CD4-positive, alpha-beta T cell treated with Interleukin-4 for 4 hours (primary cell): ENCODE measurements around the gene NAIF1.
A peak's percentile ranks its signal among the peaks of the same experiment; 100 is the strongest.
"Not testable (repeated sequence)": the region's sequence is repeated elsewhere in the genome, so short reads cannot be mapped to it uniquely, and the experiment has no call there.

Experiments
- DNase-seq: peaks from one replicate; pipeline ENCODE4 v3.0.0-alpha.2; 2020

The NAIF1 gene, protein sequence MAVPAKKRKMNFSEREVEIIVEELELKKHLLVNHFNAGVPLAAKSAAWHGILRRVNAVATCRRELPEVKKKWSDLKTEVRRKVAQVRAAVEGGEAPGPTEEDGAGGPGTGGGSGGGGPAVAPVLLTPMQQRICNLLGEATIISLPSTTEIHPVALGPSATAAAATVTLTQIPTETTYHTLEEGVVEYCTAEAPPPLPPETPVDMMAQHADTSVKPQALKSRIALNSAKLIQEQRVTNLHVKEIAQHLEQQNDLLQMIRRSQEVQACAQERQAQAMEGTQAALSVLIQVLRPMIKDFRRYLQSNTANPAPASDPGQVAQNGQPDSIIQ

DNA sequence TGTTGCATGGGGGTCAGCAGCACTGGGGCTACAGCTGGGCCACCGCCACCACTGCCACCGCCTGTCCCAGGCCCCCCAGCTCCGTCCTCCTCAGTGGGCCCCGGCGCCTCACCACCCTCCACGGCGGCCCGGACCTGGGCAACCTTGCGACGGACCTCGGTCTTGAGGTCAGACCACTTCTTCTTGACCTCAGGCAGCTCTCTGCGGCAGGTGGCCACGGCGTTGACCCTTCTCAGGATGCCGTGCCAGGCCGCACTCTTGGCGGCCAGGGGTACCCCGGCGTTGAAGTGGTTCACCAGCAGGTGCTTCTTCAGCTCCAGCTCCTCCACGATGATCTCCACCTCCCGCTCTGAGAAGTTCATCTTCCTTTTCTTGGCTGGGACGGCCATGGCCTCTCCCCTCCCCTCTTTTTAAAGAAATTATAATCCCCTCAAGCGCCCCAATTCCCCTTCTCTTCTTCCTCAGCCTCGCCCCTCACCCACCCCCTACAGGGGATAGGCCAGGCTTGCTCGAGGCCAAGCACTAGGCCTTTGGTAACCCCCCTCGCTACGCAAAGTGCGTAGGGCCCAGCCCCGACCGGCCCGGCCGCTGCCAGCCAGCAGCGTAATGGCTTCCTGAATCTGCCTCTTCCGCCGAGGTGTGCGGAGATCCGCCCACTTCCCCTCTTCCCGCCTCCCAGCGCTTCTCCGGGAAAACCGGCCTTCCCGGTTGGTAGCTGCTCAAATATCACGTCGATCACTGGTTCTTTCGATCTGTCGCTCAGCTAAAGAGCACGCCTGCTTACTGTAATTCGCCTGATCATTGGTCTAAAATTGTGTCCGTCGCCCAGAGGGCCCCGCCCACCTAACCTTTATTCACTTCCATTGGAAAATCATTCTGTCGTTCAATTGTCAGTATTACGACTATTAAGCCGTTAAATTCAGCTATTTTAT, at the start of gene NAIF1:
Gene NAIF1 (minus strand): TSS at position 608 of the 932 bp plus-strand sequence. CDS start 219 bp downstream, at position 389.
- DNase-seq = peak; percentile 99

DNA sequence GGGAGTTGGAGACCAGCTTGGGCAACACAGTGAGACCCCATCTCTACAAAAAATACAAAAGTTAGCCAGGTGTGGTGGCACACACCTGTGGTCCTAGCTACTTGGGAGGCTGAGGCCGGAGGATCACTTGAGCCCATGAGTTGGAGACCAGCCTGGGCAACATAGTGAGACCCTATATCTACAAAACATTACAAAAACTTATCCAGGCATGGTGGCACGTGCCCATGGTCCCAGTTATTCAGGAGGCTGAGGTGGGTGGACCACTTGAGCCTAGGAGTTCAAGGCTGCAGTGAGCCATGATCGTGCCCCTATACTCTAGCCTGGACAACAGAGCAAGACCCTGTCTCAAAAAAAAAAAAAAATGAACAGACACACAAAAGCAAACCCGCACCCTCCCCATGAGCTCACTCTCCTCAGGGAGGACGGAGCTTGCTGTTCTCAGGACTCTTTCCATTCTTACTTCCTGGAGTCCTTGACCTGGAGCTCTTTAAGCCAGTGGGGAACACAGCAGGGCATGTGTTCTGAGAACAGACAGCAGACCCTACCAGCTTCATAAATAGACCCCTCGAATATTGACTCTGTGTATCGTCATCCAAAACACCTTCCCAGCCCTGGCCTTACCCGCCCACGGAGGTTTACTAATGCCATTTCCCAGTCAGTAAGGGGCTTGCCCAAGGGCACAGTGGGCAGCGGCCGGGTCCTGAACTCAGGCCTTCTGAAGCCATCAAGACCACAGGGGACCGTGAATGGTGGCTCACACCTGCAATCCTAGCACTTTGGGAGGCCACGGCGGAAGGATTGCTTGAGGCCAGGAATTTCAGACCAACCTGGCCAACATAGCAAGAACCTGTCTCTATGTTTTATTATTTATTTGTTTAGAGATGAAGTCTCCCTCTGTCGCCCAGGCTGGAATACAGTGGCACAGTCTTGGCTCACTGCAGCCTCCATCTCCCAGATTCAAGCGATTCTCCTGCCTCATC, 49.3 kb upstream of the NAIF1 start:
- DNase-seq = no peak

DNA sequence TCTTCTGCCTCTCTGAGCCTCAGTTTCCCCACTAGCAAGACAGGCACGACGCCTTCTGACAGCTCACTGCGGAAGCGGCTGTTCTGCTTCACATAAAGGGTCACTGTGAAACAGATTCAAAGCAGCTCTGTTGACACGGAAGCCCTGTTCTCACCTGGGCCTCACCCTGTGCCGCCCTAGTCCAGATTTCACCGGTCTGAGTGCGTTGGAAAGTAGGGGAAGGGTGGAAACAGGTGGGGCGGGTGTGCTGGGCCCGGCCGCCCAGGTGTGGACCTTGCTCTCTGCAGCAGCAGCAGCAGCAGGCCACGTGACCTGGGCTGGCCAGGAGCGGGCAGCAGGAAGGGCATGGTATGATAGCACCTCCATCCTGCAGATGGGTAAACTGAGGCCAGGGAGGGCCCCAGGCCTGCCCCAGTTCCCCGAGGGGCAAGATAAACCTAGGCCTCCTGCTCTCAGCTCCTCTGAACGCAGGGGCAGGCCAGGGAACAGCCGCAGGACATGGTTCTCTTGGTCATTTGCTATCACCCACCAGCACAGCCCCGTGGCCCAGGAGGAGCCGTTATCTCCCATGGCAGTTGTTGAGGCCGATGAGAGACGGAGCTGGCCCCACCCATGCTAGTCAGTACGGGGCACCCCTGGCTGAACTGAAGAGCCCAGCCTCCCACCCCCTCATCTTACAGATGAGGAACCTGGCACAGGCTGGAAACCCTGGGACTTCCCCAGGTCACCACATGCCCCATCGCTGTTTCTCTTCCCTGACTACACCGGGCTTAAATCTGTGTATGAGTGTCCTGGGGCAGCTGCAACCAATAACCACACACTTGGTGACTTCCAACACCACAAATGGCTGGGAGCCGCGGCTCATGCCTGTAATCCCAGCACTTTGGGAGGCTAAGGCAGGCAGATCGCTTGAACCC, 48.3 kb upstream of the NAIF1 start:
- DNase-seq = no peak

DNA sequence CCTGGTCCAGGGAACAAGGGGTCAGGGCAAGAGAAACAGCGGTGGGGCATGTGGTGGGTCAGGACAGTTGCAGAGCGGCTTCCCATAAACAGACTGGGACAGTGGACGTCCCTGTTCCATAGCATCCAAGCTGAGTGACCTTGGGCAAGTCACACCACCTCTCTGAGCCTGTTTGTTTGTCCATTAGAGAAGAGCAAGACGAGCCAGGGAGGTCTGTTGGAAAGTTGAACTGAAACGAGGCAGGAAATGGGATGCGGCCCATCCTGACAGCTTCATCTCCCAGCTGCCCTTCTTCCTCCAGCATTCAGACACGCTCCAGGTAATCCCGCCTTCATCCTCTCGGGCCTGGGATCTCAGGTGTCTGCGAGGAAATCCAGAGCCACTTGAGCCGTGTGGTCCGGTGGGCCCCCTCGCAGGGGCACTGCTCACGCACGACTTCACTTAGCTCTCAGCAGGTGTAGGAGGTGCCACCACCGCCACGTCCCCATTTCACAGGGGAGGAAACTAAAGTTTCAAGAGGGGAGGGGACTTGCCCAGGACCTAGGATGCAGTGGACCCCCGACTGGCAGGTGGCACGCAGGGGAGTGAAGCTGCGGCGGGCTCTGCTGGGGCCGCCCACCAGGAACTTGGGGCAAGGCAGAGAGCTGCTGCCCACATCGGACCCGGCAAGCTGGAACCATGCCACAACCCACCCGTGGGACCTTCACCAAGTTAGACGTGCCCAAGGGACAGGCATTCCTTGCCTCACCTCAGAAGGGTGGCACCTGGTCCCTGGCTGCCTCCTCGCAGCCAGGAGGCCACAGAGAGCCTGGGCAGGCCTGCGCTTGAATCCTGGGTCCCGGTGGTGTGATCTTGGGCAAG, 47.4 kb upstream of the NAIF1 start:
- DNase-seq = no peak

DNA sequence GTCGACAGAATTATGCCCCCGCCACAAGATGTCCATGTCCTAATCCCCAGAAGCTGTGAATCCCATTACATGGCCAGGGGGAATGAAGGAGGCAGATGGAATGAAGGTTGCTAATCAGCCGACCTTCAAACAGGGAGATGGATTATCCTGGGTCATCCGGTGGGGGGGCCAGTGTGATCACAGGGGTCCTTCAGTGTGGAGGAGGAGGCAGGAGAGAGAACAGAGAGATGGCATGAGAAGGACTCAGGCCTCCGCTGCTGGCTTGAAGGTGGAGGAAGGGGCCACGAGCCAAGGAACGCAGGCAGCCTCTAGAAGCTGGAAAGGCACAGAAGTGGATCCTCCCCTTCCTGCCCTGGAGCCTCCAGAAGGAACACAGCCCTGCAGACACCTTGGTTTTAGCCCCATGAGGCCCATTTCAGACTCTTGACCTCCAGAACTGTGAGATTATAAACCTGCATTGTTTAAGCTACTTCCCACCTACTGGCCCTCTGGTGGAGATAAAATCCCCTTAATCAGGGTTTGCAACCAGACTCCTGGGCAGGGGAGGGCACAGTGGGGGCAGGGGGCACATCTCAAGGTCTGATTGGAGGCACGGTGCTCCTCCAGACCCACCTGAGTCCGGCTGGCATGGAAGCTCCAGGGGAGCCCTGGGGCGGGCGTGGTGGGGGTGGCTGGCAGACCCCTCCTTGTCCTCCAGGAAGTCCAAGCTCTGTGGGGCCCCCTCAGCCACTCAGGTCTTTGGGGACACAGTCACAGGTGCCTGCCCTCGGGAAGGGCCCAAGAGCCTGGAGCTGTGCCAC, 46.6 kb upstream of the NAIF1 start:
- DNase-seq = no peak

DNA sequence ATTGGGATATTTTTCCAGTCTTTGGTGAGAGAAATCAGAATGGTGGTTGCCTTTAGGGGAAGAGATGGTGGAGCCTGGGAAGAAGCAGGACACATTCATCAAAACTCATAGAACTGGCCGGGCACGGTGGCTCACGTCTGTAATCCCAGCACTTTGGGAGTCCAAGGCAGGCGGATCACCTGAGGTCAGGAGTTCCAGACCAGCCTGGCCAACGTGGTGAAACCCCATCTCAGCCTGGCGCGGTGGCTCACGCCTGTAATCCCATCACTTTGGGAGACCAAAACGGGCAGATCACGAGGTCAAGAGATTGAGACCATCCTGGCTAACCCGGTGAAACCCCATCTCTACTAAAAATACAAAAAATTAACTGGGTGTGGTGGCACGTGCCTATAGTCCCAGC, 44.6 kb upstream of the NAIF1 start:
- not testable (repeated sequence) for DNase-seq

DNA sequence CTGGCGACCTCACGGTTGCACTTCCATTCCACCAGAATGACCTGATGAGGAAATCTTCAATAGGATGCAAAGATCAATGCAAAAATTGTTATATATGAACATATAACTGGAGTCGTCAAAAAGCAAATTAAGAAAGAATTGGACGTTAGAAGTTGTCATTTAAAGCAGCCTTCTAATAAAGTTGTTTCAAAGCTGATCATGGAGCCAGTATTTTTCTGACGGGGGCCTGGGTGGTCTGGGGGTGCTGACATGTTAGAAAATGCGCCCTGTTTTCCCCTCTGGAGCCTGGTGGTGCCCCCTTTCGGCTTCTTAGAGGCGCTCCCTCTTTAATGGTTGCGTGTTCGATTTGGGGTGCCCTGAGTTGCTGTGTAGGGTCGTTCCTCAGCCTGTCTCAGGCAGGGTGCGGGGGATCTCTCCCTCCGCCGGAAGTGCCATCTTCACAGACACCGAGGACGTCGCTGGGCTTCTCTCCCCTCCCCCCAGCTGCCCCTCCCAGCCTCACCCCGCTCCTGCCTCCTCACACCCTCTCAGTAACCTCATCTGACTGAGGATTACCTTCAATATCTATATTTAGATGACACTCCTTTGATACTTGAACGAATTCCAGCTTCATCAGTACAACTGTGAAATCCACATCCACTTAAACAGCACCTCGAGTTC, 42.1 kb upstream of the NAIF1 start:
- DNase-seq = no peak

DNA sequence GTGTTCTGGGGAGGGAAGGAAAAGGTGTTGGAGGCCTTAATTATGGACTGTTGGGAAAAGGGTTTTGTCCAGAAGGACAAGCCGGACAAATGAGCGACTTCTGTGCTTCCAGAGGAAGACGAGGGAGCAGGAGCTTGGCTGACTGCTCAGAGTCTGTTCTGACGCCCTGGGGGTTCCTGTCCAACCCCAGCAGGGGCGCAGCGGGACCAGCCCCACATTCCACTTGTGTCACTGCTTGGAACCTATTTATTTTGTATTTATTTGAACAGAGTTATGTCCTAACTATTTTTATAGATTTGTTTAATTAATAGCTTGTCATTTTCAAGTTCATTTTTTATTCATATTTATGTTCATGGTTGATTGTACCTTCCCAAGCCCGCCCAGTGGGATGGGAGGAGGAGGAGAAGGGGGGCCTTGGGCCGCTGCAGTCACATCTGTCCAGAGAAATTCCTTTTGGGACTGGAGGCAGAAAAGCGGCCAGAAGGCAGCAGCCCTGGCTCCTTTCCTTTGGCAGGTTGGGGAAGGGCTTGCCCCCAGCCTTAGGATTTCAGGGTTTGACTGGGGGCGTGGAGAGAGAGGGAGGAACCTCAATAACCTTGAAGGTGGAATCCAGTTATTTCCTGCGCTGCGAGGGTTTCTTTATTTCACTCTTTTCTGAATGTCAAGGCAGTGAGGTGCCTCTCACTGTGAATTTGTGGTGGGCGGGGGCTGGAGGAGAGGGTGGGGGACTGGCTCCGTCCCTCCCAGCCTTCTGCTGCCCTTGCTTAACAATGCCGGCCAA, 41.3 kb upstream of the NAIF1 start:
- no peak for DNase-seq

DNA sequence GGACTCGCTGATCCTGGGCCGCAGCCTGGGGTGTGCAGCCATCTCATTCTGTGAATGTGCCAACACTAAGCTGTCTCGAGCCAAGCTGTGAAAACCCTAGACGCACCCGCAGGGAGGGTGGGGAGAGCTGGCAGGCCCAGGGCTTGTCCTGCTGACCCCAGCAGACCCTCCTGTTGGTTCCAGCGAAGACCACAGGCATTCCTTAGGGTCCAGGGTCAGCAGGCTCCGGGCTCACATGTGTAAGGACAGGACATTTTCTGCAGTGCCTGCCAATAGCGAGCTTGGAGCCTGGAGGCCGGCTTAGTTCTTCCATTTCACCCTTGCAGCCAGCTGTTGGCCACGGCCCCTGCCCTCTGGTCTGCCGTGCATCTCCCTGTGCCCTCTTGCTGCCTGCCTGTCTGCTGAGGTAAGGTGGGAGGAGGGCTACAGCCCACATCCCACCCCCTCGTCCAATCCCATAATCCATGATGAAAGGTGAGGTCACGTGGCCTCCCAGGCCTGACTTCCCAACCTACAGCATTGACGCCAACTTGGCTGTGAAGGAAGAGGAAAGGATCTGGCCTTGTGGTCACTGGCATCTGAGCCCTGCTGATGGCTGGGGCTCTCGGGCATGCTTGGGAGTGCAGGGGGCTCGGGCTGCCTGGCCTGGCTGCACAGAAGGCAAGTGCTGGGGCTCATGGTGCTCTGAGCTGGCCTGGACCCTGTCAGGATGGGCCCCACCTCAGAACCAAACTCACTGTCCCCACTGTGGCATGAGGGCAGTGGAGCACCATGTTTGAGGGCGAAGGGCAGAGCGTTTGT, 40.5 kb upstream of the NAIF1 start:
- no peak for DNase-seq

DNA sequence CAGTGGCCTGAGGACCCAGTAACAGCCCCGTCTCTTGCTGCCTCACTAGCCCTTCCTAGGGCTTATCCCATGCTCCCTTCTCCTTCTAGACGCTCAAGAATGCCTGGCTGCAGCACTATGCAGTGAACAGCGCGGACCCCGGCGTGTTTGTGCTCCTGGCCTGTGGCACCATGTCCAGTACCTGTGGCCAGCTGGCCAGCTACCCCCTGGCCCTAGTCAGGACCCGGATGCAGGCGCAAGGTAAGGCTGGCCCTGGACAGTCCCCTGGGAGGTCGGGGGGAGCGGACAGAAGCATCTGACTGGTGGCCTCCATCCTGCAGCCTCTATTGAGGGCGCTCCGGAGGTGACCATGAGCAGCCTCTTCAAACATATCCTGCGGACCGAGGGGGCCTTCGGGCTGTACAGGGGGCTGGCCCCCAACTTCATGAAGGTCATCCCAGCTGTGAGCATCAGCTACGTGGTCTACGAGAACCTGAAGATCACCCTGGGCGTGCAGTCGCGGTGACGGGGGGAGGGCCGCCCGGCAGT, 39.9 kb upstream of the NAIF1 start:
- DNase-seq = no peak

DNA sequence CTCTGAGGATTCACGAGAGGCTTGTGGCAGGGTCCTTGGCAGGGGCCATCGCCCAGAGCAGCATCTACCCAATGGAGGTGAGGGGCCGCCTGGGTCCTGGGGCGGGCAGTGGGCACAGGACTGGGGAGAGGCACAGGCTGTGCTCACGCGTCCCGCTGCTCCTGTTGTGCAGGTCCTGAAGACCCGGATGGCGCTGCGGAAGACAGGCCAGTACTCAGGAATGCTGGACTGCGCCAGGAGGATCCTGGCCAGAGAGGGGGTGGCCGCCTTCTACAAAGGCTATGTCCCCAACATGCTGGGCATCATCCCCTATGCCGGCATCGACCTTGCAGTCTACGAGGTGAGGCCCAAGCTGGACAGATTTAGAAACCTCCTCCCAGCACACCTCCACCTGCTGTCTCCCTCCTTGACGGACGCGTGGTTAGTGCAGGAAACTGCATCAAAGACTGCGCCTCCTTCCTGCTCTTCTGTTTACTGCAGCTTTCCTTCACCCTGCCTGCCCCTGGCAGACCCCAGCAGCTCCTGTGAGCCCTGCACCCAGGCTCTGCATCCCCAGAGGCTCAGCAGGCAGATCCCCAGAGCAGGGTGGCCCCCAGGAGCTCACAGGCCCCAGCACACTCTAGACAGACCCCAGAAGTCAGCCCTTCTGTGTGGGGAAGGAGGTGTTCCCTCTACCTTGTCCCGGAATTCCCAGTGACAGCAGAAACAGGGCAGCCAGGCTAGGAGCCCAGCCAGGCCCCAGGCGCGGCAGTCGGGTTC, 39.2 kb upstream of the NAIF1 start:
- no peak for DNase-seq

DNA sequence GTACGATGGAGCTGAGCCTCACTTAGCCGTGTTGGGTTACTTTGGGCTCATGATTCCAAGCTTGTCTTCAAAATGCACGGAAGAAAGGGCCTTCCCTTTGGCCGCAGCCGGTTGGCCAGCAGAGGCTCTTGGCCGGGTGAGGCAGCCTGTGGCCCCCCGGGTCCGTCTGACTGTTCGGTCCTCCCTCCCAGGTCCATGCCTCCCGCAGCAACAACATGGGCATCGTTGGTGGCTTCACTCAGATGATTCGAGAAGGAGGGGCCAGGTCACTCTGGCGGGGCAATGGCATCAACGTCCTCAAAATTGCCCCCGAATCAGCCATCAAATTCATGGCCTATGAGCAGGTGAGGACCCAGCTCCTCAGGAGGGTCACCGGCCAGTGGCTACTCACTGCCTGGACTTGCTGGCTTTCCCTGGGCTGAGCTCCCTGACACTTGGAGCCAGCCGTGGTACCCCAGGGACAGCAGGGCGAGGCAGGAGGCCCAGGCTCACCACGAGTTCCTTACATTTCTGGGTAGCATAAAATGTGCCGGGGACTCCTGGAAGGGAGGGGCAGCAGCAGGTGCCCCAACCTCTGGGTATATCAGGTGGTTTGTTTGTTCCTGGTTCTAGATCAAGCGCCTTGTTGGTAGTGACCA, 38.5 kb upstream of the NAIF1 start:
- no peak for DNase-seq

DNA sequence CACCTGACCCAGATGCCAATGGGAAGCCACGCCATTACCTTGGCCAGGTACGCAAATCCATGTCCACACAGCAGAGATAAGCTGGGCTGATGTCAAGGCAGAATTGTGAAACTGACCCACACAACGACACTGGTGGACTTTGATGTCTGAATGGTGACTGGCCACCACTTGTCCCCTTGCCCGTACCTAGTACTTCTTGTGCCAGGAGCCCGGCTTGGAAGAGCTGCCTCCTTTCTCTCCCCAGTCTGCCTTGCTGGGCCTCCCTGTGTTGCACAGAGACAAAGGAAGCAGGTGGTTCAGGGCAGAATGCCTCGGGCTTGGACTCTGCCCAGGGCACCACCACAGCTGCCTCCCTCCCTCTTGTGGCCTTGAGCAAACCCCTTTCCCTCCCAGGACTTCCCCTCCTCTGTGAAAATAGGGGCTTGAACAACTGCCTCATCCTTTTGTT, 37.1 kb upstream of the NAIF1 start:
- no peak for DNase-seq

DNA sequence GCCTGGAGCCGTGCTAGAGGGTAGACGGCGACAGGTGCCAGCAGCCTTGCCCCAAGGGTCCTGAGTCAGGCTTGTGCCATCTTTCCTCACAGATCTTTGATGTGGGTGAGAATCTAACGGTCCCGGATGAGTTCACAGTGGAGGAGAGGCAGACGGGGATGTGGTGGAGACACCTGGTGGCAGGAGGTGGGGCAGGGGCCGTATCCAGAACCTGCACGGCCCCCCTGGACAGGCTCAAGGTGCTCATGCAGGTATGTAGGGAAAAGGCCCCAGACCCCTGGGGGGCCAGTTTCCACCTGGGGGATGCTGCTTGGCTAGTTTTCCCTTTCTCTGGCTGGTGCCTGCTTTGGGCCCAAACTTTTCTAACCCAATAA, 36.5 kb upstream of the NAIF1 start:
- DNase-seq = peak; percentile 40

DNA sequence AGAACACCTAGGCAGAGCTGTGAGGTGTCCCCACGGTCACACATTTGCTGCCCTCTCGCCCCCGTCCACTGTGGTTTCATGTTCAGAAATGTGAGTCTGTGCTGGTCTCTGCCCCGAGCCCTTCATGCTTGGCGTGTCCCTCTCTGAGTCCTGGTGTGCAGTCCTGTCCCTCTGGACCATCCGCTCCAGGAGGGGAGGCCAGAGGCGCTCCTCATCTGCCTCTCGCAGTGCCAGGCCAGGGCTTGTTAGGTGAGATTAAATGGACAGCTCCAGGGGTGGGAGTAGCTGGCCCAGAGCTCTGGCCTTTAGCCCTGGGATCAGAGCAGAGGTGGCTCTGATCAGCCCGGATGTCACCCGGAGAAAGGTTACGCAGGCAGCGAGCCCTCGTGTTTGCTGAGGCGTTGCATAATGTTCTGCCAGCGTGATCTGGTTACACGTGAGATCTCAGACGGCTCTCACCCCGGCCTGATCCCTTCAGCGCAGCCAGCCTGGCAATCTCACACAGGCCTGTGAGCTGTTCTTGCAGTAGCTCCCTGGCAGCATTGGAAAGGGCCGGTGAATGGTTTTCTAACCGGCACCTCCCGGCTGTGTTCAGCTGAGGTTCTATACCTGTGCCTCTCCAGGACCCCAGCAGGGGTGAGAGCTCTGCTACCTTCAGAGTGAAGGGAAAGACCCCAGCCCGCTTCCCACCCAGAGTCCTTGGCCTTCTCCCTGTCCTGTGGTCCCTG, 35.9 kb upstream of the NAIF1 start:
- DNase-seq = no peak
